Gastroesophageal sphincter (tissue), 4 donors: ENCODE data around the gene MAP3K14. TPM values are rescaled to one million over a fixed set of nuclear protein-coding genes. Genes with fewer than 3 reads are reported as not detected.

Experiments used
- ATAC-seq: fragments of 150-250 bp; one replicate; pipeline ENCODE4 v1.9.1; 2016; ENCODE audit warnings: mild to moderate bottlenecking, moderate library complexity
- H3K27ac ChIP-seq, 4 donors: fragments of 200-600 bp; sonication (generic) in 3 of 4; 1 replicate in 3 of 4; 2 replicates in 1 of 4; pipeline ENCODE4 v1.5.1; 2016 to 2019
- H3K27me3 ChIP-seq: fragments of 200-600 bp; sonication (generic); one replicate; pipeline ENCODE4 v1.5.1; 2019
- H3K36me3 ChIP-seq, 2 donors: fragments of 200-600 bp; sonication (generic); one replicate each; pipeline ENCODE4 v1.5.1; 2019; ENCODE audit warnings: control low read depth in 1 of 2
- H3K4me1 ChIP-seq, 3 donors: fragments of 200-600 bp; sonication (generic); 1 replicate in 2 of 3; 2 replicates in 1 of 3; pipeline ENCODE4 v1.5.1; 2016 to 2019; ENCODE audit warnings: control low read depth in 2 of 3
- H3K4me3 ChIP-seq, 2 donors: fragments of 200-600 bp; sonication (generic); one replicate each; pipeline ENCODE4 v1.5.1; 2019; ENCODE audit warnings: mild to moderate bottlenecking in 1 of 2, moderate library complexity in 1 of 2
- H3K9me3 ChIP-seq, 3 donors: fragments of 200-600 bp; sonication (generic); one replicate each; pipeline ENCODE4 v1.5.1; 2017 to 2019; ENCODE audit warnings: control low read depth in 2 of 3
- EP300 ChIP-seq: sonication (generic); formaldehyde crosslinking; IDR thresholded peaks from one replicate; pipeline ENCODE4 v1.6.1; 2017; ENCODE audit warnings: antibody characterized with exemption, mild to moderate bottlenecking
- POLR2A ChIP-seq, 2 donors: fragments of 450-650 bp; IDR thresholded peaks; one replicate each; pipeline ENCODE4 v1.6.1; 2017; ENCODE audit warnings: antibody characterized with exemption in 2 of 2, mild to moderate bottlenecking in 2 of 2, moderate library complexity in 1 of 2
- POLR2AphosphoS5 ChIP-seq: sonication (generic); formaldehyde crosslinking; IDR thresholded peaks from one replicate; pipeline ENCODE4 v1.6.1; 2017; ENCODE audit warnings: antibody characterized with exemption
- WGBS, 2 donors: methylation state at CpG; one replicate each; pipeline ENCODE4 v1.1.5; 2018; ENCODE audit warnings: low coverage in 1 of 2; 5-methylcytosine and 5-hydroxymethylcytosine counted together
- total RNA-seq, 4 donors: library from RNA; depleted of rRNA; stranded (reverse); fragments of >200 nt; gene quantifications; one replicate each; pipeline ENCODE4 v1.1.0, GENCODE V29; 2016
- TF ChIP-seq, protein P1 (sequence below), 4 experiments: fragments of 200-600 bp in 2 of 4; fragments of 450-650 bp in 2 of 4; sonication (generic) in 1 of 4; IDR thresholded peaks; one replicate each; pipeline ENCODE4 v1.5.1; 2017 to 2019; ENCODE audit warnings: antibody characterized with exemption in 4 of 4, mild to moderate bottlenecking in 2 of 4, moderate library complexity in 2 of 4

The MAP3K14 gene
- total RNA-seq, 4 donors from 2014 or later: 8.5 to 17.5 (median 13.5) TPM

DNA sequence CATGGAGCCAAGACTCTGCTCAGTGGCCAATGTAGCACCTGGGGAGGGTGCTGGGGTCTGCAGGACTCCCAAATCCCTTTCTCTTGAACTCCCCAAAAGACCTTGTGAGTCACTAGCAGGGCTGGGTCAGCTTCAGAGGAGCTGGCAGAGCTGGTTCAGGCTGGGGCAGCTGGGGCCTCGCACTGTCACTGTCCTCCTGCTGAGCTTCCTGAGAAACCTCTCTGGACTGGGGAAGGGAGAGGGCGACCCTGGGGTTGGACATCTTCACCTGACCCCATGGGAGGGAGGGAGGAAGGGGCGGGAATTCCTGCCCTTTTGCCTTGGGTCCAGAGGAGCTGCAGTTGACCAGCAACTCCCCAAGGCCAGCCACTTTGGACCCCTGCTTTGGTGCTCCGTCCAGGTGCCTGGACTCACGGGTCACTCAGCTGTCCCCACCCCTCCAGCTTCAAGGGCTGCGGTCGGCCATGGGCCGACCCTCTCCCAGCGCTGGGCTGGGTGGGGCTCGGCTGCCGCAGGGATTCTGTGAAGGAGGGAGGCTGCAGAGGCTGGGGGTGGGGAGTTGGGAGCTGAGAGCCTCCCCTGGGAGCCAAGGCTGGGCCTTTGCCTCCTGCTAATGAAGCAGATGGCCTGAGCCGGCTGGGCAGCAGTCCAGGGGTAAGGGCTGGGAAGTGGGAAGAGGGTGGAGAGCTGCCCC lies 85.9 kb downstream of the MAP3K14 start:
- H3K36me3 ChIP-seq: no peaks in the 10 kb centered on the region
- no peaks in the 10 kb centered on the region for H3K9me3 ChIP-seq
- ATAC-seq: no peak
- peaks cover 0 to 53% (median 39%) of the 10 kb centered on the region in 3 donors for H3K4me1 ChIP-seq
- peak overlapping the region in 3 of 4 donors; percentile 76 to 86 (median 83) for H3K27ac ChIP-seq
- TF ChIP-seq EP300: no peak
- no peak for TF ChIP-seq POLR2A (IDR thresholded peaks at IDR 0.05)
- TF ChIP-seq, protein P1, sequence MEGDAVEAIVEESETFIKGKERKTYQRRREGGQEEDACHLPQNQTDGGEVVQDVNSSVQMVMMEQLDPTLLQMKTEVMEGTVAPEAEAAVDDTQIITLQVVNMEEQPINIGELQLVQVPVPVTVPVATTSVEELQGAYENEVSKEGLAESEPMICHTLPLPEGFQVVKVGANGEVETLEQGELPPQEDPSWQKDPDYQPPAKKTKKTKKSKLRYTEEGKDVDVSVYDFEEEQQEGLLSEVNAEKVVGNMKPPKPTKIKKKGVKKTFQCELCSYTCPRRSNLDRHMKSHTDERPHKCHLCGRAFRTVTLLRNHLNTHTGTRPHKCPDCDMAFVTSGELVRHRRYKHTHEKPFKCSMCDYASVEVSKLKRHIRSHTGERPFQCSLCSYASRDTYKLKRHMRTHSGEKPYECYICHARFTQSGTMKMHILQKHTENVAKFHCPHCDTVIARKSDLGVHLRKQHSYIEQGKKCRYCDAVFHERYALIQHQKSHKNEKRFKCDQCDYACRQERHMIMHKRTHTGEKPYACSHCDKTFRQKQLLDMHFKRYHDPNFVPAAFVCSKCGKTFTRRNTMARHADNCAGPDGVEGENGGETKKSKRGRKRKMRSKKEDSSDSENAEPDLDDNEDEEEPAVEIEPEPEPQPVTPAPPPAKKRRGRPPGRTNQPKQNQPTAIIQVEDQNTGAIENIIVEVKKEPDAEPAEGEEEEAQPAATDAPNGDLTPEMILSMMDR (IDR thresholded peaks at IDR 0.05): no peak
- TF ChIP-seq POLR2AphosphoS5: no peak
- 14% methylated on average over 1 of the region's 12 CpGs; no CpG with 5 or more reads in 1 of the 2 donors for WGBS, 2 donors
- peaks cover 10% of the 10 kb centered on the region for H3K27me3 ChIP-seq
- H3K4me3 ChIP-seq: no peak overlapping the region

DNA sequence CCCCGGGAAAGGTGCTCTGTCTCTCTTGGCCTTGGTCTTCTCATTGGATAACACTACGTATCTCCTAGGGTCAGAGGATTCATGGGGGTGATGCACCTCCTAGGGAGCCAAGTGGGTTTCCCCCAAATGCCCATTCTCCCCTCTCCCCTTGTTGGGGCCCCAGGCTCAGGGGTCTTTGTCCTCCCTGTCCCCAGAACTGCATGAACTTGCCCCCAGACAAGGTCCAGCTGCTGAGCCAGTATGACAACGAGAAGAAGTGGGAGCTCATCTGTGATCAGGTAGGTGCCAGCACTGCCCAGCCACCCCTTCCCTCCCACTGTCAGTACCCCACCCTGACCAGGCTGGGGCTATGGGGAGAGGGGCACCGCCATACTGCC lies 86.4 kb downstream of the MAP3K14 start:
- Histone ChIP-seq H3K9me3 (no peaks in the 10 kb centered on the region), H3K27me3 (peaks cover 8% of the 10 kb centered on the region), H3K4me1 (peaks cover 0 to 53% (median 39%) of the 10 kb centered on the region in 3 donors), H3K36me3 (no peaks in the 10 kb centered on the region), H3K4me3 (no peak overlapping the region), H3K27ac (peak overlapping the region in 3 of 4 donors; percentile 76 to 86 (median 83))
- no peak for ATAC-seq
- TF ChIP-seq, protein P1 (IDR thresholded peaks at IDR 0.05): no peak
- no peak for TF ChIP-seq POLR2A (IDR thresholded peaks at IDR 0.05)
- no peak for TF ChIP-seq EP300
- TF ChIP-seq POLR2AphosphoS5: no peak
- WGBS, 2 donors: no CpG with 5 or more reads among the region's 4 CpGs

DNA sequence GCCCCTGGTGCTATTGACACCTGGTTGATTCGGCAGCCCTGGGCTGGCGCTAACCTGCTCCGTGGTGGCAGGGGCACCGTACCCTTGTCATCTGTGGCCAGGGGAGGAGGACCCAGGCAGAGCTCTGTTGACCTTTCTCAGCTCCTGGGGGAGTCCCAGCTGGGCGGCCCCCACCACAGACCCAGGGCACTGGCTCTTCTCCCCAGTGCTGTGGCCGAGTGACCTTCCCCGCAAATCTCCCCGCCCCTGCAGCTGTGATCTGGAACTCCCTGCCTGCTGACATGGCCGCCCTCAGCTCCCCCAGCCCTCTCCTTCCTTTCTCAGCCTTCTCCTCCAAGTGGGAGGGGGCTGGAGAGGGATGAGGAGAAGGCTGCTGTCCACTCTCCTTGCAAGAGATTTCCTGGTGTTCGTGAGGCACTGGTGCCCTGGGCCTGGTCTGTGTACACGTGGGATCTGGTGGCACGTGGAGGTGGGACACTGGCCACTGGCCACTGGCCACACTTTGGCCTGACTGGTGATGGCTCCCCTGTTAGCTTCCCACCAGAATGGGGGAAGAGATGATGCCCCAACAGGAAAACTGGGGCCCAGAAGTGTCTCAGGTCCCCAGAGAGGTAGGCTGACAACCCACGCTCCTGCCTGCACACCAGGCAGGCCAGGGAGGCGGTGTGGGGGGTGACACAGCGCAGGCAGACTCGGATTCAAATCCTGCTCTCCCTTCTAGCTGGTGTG lies 87.0 kb downstream of the MAP3K14 start:
- Histone ChIP-seq H3K9me3 (no peaks in the 10 kb centered on the region), H3K36me3 (no peaks in the 10 kb centered on the region), H3K27ac (peak overlapping the region in 3 of 4 donors; percentile 76 to 86 (median 83)), H3K4me3 (no peak overlapping the region), H3K4me1 (peaks cover 0 to 53% (median 39%) of the 10 kb centered on the region in 3 donors), H3K27me3 (peaks cover 11% of the 10 kb centered on the region)
- TF ChIP-seq, protein P1 (IDR thresholded peaks at IDR 0.05): no peak
- TF ChIP-seq EP300 (no peak), POLR2A (IDR thresholded peaks at IDR 0.05) (no peak), POLR2AphosphoS5 (no peak)
- 71% methylated on average over 3 of the region's 16 CpGs; no CpG with 5 or more reads in 1 of the 2 donors for WGBS, 2 donors
- ATAC-seq: no peak

DNA sequence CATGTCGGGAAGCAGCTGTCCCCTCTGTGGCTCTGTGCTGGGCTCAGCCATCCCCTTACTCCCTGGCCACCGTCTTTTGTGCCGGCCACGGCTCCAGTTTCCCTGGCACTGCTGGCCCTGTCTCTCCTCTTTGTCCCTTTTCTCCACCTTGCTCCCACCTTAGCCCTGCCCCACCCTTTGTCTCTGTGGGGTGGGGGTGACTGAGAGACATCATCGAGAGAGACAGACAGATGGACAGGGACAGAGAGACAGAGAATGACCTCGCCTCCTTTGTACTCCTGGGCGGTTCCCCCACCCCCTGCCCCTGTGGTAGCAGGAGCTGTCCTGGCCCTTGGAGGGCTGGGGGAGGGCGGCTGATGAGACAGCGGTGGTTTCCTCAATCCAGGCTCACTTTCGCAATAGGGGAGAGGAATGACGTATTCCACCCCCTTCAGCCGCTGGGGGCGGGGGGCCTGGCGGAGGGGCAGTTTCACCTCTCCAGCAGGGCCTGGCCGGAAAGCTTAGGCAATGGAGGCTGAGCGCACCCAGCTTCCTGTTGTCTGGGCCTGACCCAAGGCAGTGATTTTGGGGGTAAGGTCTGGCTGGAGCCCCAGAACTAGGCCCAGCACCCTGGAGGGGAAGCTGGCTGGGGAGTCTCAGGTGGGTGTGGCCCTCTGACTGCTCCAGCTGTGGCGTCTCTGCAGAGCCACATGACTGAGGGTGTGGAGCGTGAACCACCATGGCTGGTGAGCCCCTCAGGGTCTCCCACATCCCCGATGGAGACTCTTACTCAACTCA lies 87.9 kb downstream of the MAP3K14 start:
- Histone ChIP-seq H3K4me3 (no peak overlapping the region), H3K4me1 (peaks cover 0 to 53% (median 39%) of the 10 kb centered on the region in 3 donors), H3K9me3 (no peaks in the 10 kb centered on the region), H3K27ac (peak overlapping the region in 3 of 4 donors; percentile 76 to 86 (median 83)), H3K36me3 (no peaks in the 10 kb centered on the region), H3K27me3 (peaks cover 17% of the 10 kb centered on the region)
- whole genome bisulfite sequencing, 2 donors: no CpG with 5 or more reads among the region's 19 CpGs
- TF ChIP-seq POLR2AphosphoS5 (no peak), POLR2A (IDR thresholded peaks at IDR 0.05) (no peak), EP300 (no peak)
- TF ChIP-seq, protein P1 (IDR thresholded peaks at IDR 0.05): no peak
- peak; percentile 88 for ATAC-seq
